CD1c-positive myeloid dendritic cell (primary cell): ENCODE measurements around the gene ETV3.
"Not testable (repeated sequence)": the region's sequence is repeated elsewhere in the genome, so short reads cannot be mapped to it uniquely, and the experiment has no call there.

Experiments used
- DNase-seq: peaks from one replicate; pipeline ENCODE4 v3.0.0-alpha.2; 2016; ENCODE audit errors: extremely low spot score

ETV3 gene

DNA sequence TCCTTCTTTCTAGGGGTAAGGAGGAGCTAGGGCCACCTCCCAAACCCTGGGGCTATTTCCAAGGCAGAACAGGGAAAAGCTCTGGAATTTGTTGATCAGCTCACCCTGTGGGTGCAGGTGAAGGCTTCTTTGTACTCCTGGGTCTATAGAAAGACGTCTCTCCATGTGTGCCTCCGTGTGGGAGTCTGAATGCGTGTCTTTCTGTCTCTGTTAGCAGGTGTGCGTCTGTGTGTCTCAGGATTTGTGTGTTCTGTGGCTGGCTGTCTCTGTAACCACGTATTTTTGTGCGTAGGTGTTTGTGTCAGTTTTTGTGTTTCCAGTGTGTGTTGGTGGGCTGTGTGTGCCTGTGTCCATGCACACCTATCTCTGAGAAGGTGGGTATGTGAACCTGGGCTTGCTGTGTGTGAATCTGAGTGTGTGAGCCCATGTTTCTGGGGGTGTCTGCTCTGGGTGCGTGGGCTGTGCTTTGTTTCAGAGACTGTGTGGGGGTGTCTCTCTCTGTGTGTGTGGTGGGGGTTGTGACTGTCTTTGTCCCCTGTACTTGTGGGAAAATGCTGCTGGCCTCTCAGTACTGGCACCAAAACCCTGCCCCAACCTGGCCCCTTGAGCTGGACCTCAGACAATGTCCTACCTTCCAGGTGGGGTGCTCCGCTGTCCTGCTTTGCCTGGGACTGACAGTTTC lies 25.9 kb downstream of the ETV3 start:
- no peak for DNase-seq

DNA sequence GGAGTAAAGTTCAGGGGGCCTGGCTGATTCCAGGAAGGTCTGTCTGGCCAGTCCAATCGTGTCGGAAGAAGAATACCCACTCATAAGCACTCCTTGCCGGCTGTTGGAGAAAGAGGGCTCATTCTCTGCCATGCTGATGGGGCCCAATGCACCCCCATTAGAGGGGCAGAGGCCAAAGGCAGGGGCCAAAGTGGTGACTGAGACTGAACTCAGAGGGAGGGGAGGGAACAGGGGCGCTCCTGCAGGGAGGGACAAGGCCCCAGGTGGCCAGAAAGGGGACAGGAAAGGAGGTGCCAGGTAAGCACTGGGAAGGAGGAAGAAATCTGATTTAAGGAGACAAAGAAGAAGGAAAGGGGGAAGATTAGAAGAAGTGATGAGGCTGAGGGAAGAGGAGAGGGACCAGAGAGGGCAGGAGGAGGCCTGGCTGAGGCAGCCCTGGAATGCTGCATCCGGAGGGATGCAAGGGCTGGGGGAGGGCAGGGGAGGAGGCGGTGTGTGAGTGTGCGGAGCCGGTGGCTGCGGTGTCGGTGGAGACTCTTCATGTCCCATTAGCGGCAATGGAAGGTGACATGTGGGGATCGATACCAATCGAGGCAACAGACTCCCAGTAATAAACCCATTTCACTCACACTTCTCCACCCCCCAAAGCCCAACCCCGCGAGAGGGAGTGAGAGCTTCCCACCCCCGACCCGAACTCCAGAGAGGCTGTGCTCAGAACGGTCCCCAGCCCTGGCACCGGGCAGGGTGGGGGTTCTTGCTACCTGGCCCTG lies 26.6 kb downstream of the ETV3 start:
- DNase-seq, result no peak

DNA sequence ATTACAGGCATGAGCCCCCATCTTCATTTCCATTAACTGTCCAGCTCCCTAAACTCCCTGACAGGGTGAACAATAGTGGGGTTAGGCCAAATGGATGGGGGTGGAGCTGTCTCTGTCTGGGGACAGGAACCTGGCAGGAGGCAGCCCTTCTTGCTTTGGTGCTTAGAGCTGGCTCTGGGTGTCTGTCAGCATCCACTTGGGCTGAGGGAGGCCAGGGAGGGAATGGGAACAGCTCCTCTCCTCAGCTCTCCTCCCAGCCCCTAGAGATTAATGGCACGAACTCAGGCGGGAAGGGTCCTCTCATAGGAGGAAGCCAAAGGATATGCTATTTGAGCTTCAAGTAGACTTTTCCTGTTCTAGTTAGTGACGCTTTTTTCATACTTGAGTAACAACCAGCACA lies 27.5 kb downstream of the ETV3 start:
- DNase-seq, result no peak

DNA sequence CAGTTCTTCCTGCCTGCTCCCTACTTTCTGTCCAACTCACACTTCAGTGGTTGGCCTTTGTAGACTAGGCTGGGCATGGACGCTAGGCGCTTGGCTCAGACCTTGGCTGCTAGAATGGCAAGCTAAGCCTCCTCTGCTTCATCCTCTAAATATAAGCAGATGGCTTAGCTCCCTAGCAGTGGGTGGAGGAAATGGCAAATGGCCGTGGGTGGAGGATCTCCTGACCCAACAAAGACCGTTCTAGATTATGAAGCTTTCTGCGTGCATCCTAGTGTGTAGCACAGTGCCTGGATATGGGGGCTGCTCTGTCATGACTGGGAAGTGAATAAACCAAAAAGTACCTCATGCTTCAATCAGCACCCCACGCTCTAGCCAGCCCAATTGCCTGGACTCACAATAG lies 28.2 kb downstream of the ETV3 start:
- DNase-seq, result peak; percentile 87

DNA sequence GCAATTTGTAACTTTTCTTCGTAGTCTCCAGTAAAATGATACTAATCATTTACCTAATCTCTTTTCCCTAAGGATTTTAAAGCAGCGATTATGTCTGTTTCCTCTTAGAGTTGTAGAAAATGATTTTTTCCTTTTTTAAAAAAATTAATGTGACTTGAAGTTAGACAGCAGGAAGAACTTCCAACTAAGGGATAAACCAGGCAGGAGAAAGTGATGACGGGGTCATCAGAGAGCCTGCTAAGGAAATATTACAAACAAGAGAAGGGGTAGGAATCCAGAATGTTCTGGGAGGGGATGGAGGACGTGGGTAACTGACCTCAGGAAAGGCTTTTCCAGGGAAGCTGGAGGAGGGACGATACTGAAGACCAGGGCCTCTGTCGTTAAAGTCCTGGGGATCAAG lies 29.7 kb downstream of the ETV3 start:
- DNase-seq, result no peak

DNA sequence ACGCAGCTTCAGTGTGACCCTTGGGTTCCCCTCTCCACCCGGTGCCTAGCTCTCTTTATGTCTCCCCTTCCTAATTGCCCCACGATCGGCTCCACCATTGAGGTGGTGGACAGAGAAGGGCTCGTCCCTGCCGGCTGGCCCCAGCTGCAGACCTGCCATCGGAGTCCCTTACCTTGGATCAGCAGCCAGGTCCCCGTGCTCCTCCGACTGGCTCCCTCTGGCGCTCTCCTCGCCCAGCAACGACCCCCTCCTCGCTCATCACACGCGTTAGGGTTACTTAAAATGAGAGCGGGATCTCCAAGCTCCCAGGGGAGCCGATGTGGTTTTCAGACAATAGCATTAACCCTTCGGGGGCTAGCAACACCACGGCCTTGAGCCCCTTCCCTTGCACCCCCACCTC lies 30.5 kb downstream of the ETV3 start:
- DNase-seq, result no peak

DNA sequence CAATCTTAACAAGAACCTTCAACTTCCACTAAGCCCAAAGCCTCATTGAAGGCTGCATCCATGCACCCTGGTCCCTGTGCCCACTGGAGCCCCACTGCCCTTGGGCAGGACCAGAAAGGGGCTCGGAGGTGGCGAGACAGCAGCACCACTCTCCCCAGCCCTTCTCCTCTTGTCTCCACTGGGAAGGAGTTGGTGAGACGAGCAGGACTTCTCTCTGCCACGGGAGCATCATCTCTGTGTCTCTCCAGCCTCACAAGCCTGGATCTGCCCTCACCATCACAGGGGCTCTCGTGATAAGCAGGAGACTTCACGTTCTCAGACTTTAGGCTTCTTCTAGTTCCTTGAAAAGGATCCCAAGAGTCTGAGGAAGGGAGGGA lies 31.4 kb downstream of the ETV3 start:
- DNase-seq, result no peak

DNA sequence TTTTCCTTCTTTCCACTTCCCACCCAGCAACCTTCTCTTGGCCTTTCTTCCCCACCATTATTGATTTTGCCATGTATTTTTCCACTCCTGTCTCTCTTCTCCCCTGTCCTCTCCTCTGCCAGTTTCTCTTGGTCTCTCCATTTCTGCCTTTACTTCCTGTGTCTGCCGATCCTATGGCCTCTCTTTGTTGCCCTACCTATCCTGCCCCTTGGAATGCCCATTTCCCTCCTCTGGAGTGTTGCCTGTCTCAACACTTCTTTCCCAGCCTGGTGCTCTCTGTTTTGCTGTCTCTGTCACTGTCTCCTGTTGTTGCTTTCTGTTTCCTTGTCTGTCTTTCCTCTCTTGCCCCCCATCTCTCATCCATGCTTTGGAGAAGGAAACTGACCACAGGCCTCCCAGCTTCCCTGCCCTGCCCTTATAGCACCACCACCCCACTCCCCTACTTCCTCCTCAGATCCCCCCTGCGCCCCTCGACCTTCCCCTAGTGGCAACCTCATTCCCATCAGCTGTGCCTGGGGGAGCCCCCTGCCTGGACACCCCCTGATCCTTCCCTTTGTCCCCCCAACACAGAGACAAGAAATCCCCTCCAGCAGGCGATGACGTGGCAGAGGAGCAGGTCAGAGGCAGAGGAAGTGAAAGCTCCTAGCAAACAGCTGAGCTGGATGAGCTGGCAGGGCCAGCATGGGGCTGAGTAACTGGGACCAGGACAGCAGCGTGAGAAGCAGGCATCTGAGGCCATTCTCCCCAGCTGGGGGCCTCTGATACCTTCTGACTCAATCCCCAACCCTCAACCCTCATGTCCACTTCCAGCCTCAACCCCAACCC lies 32.0 kb downstream of the ETV3 start:
- peak; percentile 92 for DNase-seq

DNA sequence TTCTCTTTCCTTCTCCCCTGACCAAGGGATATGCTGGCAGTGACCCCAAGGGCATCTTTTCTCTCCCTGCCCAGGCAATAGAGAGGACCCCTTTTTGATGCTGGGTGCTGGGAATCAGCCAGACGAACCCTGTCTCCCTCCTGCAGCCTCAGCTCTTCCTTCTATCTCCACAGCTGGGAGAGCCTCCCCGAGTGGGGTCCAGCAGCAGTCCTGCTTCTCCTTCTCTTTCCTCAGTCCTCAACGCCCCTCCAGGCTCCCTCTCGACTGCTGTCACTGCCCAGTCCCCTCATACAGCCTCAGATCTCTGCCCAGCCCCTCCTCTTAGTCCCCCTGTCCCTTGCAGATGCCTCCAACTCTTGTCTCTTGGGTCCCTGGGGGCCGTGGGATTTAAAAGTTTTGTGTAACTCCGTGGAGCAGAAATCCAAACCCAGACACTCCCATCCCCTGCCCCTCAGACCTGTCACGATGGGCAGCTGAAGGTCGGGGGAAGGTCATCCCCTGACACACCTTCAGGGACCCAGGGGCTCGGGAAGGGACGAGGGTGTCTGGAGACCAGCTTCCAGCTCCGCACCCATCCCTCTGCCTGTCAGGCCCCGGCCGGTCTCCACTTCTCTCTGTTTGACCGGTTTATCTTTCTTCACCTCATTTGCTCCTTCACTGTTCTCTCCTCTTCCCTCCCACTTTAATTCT lies 32.8 kb downstream of the ETV3 start:
- no peak for DNase-seq

DNA sequence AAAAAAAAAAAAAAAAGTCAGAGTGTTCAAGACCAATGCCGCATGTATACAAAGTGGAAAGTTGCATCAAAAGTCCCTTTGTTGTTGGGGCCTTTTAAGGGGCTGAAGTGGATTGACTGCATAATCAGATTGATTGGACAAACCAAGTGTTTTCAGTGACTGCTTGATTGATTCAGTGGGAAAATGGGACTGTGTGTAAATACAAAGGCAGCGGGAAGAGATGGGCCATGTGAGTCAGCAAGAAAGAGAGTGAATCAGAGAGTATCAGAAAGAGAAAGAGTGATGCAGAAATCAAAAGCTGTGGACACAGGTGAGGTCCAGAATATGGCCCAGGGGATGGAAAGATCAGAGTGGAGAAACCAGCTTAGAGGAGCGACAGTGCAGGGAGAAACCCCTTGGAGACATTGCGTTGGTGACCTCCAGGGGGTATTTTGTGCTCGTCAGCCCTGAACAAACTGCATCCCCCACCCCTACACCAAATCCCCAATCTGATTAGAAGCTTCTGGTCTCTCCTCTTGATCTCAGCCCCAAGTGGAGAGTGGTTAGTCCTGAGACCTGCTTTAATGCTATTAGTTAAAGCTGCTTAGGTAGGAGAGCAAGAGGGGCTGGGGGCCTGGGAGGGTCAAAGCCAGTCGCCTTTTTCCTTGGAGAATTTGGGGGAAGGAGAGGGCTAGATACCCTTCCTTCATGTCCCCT lies 33.4 kb downstream of the ETV3 start:
- DNase-seq, result no peak

DNA sequence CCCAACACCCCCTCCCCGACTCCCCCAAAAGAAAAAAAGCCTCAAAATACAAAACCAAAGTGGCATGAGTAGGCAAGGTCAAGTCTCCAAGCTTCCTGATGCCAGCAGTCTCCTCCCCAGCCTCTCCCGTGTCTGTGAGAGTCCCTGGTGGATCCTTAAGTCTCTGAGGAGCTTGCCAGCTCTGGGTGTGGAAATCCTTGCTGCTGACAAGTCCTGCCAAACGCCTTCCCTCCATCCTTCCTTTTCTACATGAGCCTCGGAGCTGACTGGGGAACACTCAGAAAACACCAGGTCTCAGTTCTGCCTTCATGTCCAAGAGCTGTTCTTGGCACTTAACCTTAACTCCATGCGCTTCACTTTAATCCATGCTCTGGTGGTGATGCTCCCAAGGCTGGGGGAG lies 34.9 kb downstream of the ETV3 start:
- no peak for DNase-seq

DNA sequence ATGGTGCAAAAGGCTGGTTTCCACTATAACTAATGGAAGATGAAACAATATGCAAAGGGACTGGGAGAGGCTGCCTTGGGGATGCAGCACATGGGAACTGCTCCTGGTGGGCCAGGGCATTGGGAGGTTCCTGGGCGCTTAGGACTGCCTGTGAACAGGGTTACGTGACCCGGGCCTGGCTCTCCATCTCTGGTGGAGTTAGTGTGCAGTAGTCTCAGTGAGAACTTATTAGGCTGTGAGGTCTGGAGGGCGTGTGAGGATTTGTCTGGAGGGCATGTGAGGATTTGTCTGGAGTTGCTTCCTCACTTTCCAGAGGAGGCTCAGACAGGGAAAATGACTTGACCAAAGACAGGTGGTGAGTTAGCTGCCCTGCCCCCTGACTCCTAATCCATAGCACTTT lies 37.0 kb downstream of the ETV3 start:
- DNase-seq, result no peak

DNA sequence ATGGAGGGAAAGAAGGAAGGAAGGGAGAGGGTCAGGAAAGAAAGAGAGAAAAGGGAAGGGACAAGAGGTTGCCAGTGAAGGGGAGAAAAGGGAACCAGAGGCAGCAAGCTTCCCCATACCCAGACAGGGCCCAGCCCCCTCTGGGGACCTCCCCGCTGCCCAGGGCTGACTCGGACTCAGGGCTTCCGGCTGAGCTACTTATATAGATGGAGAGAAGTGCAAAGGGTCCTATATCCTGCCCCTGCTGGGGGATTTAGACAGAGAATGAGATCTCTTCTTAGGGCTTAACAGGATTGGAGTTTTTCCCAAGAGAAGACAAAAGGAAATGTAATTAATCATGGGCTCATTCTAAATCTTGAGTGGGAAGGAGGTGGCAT lies 38.6 kb downstream of the ETV3 start, which contains the start of gene ETV3L:
Gene ETV3L, minus strand, starts transcription at position 176 of the 377 bp plus-strand sequence. CDS start 285 bp downstream, outside the sequence.
- peak; percentile 60 for DNase-seq

DNA sequence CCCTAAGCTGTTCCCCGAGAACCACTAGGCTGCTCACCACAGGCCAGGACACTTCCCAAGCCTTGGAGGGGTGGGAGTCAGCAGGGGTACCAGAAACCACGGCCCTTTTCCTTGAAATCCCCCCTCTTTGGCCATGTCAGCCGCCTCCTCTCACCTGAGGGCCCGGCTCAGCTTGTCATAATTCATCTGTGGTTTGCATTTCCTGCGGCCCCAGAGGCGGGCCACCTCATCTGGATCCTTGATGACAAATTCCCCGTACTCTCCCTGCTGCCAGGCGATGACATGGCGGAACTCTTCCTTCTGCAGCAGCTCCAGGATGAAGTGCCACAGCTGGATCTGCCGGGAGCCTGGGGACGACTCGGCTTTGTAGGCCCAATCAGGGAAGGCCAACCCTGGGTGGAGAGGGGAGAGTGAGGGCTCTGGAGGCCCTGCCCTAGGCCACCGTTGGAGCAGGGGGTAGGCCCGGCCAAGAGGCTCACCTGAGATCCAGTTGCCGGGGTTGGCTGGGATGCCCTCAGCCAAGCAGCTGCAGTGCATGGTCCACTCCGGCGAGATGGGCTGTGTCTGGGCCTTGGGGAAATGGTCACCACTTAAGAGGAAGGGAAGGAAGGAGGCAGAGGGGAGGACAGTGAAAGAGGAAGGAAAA lies 39.1 kb downstream of the ETV3 start:
- DNase-seq, result not testable (repeated sequence)

DNA sequence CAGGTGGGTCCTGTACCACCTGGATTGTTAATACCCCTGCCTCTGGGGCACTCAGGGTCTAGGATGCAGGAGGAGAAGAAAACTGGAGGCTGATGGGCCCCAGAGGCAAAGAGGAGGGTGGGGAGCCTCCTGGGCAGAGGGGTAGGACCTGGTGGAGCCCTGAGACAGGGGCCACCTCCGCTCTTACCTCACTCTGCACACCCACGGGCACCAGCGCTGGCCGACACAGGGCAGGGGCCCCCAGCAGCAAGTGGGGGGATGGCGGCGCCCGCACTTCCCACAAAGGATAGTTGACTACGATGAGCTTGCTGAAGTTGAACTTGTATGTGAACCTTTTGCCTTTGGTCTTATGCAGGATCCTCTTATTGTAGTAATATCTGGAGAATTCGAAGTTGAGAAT lies 39.7 kb downstream of the ETV3 start:
- DNase-seq, result no peak

DNA sequence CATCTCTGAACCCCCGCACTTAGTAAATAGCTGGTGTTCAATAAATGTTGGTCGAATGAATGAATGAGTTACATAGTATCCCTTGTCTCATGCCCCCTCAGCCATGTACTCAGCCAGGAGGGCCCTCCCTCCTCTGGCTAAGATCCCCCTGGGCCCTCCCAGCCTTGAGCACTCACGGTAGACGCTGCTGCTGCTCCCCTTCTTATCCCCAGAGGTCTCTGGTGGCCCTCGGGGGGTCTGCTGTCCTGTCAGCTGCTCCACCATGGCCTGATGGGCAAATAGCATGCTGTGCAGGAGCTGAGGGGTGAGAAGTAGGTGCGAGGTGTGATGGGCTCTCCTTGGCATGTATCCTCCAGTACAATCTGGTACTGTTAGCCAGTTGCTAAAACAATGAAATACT lies 40.5 kb downstream of the ETV3 start:
- no peak for DNase-seq

DNA sequence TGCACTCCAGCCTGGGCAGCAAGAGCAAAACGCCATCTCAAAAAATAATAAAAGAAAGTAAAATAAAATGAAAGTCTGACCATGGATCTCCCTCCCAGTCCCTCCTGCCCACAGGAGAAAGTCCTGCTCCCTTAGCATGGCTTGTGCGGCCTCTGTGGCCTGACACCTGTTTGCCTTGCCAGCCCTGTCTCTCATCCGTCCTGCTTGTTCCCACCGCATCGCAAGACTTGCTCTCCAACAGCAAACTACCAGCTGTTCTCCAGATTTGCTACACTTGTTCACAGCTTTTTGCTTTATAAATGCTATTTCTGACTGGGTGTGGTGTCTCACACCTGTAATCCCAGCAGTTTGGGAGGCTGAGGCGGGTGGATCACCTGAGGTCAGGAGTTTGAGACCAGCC lies 41.3 kb downstream of the ETV3 start:
- DNase-seq, result no peak

DNA sequence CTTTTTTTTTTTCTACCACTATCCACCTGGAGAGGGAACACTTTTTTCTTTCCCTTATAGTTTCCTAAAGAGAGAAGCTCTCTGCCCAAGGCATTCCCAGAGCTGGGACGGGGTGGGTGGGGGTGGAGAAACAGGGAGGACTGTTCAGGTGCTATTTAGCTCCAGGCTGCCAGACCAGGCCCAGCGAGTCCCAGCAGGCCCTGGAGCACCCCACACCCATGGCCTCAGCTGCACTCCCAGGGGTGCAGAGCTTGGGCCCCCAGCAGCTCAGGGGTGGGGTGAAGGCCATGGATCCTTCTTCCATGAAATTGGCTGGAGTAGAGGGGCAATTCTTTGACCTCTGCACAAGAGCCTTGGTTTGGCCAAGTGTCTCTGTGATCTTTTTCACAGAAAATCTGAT lies 42.6 kb downstream of the ETV3 start:
- DNase-seq, result no peak

DNA sequence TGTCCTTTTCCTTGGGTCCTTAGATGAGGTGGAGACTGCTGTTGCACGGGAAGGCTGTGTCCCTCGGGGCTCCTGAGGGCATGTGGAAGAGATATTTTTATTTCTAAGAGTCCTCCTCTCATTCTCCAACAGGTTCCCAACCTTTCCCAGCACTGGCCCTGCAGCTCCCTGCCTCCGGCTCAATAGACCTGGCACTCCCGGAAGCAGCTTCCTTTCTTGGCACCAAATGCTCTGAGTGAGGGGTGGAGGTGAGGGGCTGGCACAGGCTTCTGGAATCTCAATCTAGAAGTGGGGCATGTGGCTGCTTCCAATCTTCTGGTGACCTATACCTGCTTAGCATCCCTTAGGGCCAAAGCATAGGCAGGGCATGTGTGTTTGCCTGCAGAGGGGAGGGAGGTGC lies 43.1 kb downstream of the ETV3 start:
- no peak for DNase-seq

DNA sequence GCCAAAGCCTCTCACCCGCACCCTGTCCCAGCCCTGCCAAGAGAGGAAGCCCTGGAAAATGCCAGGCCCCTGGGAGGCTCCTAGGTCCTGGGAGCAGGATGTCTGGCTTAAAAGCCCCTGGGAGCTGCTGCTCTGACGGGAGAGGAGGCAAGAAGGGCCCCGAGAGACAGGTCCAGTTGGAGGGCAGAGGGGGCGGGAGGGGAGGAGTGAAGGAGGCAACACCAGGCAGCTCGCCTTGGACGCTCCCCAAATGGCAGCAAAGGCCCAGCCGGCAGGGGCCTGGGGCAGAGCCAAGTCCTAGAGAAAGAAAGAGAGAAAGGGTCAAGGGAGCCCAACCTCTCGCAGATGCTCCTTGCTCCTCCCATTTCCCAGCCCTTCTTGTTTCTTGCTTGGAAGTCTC lies 45.4 kb downstream of the ETV3 start:
- no peak for DNase-seq

DNA sequence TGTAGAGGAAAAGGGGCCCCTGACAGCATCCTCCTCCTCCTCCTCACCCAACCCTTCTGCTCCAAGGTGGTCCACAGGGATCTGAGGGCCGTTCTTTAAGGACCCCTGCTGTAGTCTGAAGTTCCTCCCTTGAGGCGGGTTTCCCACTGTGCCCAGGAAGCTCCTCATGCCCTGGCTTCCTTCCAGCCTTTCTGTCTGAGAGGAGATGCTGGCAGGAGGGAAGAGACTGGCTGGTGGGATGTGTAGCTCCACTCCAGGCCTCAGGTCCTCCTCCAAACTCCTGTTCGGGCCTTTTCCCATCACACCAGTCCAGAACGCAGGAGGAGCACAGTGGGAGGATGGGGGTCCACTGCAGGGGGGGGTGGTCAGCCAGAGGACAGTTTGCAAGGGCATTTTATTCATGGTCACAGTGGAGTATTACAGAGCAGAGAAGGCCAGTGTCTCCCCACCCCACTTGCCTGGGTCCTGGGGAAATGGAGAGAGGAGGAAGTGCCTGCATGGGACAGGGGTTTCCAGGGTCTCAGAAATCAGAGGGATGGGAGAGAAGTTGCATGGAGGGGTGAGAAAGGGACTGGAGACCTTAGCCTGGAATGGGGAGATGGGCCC lies 46.4 kb downstream of the ETV3 start:
- no peak for DNase-seq
